Erythroblast (primary cell): ENCODE results near the gene ESPL1.

Experiments
- GATA1 ChIP-seq: IDR thresholded peaks from 2 replicates; pipeline ENCODE4 v1.6.1; 2011; ENCODE audit warnings: low read depth, mild to moderate bottlenecking, control low read depth, low read length, moderate library complexity
- POLR2A ChIP-seq: IDR thresholded peaks from 2 replicates; pipeline ENCODE4 v1.6.1; 2011; ENCODE audit warnings: mild to moderate bottlenecking, low read length

GRCh38 chr12:53330671-53331070 is 62.6 kb downstream of the ESPL1 start:
- TF ChIP-seq POLR2A, result no peak
- no peak for TF ChIP-seq GATA1
